H1 (cell line): Measurements from ENCODE around the gene ABCA2. TPM values are rescaled to one million over a fixed set of nuclear protein-coding genes. Genes with fewer than 3 reads are reported as not detected.

Source experiments
- BCL11A ChIP-seq, 2 experiments: IDR thresholded peaks; one replicate each; pipeline ENCODE4 v1.6.1; 2011; ENCODE audit warnings: low read depth in 2 of 2, low read length in 2 of 2, mild to moderate bottlenecking in 2 of 2
- CREB1 ChIP-seq: IDR thresholded peaks from 2 replicates; pipeline ENCODE4 v1.6.1; 2012; ENCODE audit warnings: inconsistent platforms
- NANOG ChIP-seq: IDR thresholded peaks from 2 replicates; pipeline ENCODE4 v1.6.1; 2011; ENCODE audit warnings: low read length, low read depth, mild to moderate bottlenecking, inconsistent platforms; ENCODE audit not compliant: insufficient read depth, poor library complexity, severe bottlenecking
- polyA plus RNA-seq, 7 experiments: library from polyadenylated mRNA; depleted of rRNA in 3 of 7; stranded (reverse) in 5 of 7; unstranded in 2 of 7; fragments of >200 nt in 5 of 7; fragments of 200-250 nt in 2 of 7; gene quantifications; 1 replicate in 5 of 7; 2 replicates in 1 of 7; 4 replicates in 1 of 7; pipeline versions ENCODE4 v1.2.1 to v1.2.3, GENCODE V29; 2011 to 2013; ENCODE audit warnings: missing spikeins in 2 of 7, mixed read lengths in 2 of 7
- total RNA-seq: library from RNA; stranded (reverse); fragmentation: NEBNext Ultra II Directional; extraction: Animal tissue kit (Norgen Biotek cat#: 25700); gene quantifications from 2 replicates; pipeline ENCODE4 v1.2.1, GENCODE V29; 2021
- TF ChIP-seq, protein P1 (sequence below), 3 experiments: IDR thresholded peaks; 1 replicate in 2 of 3; 2 replicates in 1 of 3; pipeline versions ENCODE4 v1.5.1 to v1.6.1; 2011; ENCODE audit warnings: low read length in 3 of 3, mild to moderate bottlenecking in 3 of 3, inconsistent platforms in 2 of 3, low read depth in 1 of 3, moderate library complexity in 1 of 3; ENCODE audit not compliant: insufficient read depth in 1 of 3; ENCODE audit errors: control extremely low read depth in 1 of 3
- TF ChIP-seq, protein P2 (sequence below): IDR thresholded peaks from 2 replicates; pipeline ENCODE4 v1.6.1; 2011; ENCODE audit warnings: low read depth, mild to moderate bottlenecking, low read length; ENCODE audit not compliant: insufficient read depth

The ABCA2 gene
- total and polyA plus RNA-seq, 2 of the 8 experiments (the other 6 are each of a cell fraction or from before 2014, with no cell fraction given): 12.5 to 14.3 TPM

GRCh38 chr9:137067860-137068538 lies 40.0 kb upstream of the ABCA2 start (continued):
- TF ChIP-seq, protein P1, sequence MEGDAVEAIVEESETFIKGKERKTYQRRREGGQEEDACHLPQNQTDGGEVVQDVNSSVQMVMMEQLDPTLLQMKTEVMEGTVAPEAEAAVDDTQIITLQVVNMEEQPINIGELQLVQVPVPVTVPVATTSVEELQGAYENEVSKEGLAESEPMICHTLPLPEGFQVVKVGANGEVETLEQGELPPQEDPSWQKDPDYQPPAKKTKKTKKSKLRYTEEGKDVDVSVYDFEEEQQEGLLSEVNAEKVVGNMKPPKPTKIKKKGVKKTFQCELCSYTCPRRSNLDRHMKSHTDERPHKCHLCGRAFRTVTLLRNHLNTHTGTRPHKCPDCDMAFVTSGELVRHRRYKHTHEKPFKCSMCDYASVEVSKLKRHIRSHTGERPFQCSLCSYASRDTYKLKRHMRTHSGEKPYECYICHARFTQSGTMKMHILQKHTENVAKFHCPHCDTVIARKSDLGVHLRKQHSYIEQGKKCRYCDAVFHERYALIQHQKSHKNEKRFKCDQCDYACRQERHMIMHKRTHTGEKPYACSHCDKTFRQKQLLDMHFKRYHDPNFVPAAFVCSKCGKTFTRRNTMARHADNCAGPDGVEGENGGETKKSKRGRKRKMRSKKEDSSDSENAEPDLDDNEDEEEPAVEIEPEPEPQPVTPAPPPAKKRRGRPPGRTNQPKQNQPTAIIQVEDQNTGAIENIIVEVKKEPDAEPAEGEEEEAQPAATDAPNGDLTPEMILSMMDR (IDR thresholded peaks at IDR 0.05; ENCODE audit: control extremely low read depth in 1 of 3, insufficient read depth in 1 of 3, low read depth in 1 of 3, low read length in 3 of 3): peak in 2 of 3 experiments; percentile 84 to 86; a peak in 3 of 4 replicates
- TF ChIP-seq BCL11A (IDR thresholded peaks at IDR 0.05; ENCODE audit: low read depth in 2 of 2, low read length in 2 of 2) (no peak), NANOG (no peak), CREB1 (peak; percentile 49)
- TF ChIP-seq, protein P2, sequence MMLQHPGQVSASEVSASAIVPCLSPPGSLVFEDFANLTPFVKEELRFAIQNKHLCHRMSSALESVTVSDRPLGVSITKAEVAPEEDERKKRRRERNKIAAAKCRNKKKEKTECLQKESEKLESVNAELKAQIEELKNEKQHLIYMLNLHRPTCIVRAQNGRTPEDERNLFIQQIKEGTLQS: no peak
